Neutrophil (primary cell): ENCODE data around the gene PARK7.

Experiments used
- H3K27ac ChIP-seq: fragments of 200-600 bp; sonication (generic); 2 replicates; pipeline ENCODE4 v1.5.1; 2016; ENCODE audit warnings: mild to moderate bottlenecking, moderate library complexity
- H3K27me3 ChIP-seq: fragments of 200-600 bp; sonication (generic); 2 replicates; pipeline ENCODE4 v1.6.0; 2016; ENCODE audit warnings: mild to moderate bottlenecking
- H3K36me3 ChIP-seq: fragments of 200-600 bp; sonication (generic); 2 replicates; pipeline ENCODE4 v1.5.1; 2017
- H3K4me1 ChIP-seq, 2 experiments: fragments of 200-600 bp in 1 of 2; sonication (generic) in 1 of 2; 1 replicate in 1 of 2; 2 replicates in 1 of 2; pipeline versions ENCODE4 v1.5.1 to v1.6.1; 2013 to 2016; ENCODE audit warnings: low read depth in 1 of 2, low read length in 1 of 2, mild to moderate bottlenecking in 1 of 2, moderate library complexity in 1 of 2; ENCODE audit not compliant: control insufficient read depth in 1 of 2, insufficient read depth in 1 of 2
- H3K4me3 ChIP-seq, 2 experiments: fragments of 200-600 bp in 1 of 2; sonication (generic) in 1 of 2; 1 replicate in 1 of 2; 2 replicates in 1 of 2; pipeline ENCODE4 v1.5.1; 2013 to 2016; ENCODE audit warnings: low read depth in 1 of 2, low read length in 1 of 2, mild to moderate bottlenecking in 1 of 2, moderate library complexity in 1 of 2
- H3K9me3 ChIP-seq: fragments of 200-600 bp; sonication (generic); 2 replicates; pipeline ENCODE4 v1.5.1; 2016
- TF ChIP-seq, protein P1 (sequence below): fragments of 200-600 bp; sonication (generic); IDR thresholded peaks from 2 replicates; pipeline ENCODE4 v1.5.1; 2016; ENCODE audit warnings: antibody characterized with exemption

PARK7 gene

DNA sequence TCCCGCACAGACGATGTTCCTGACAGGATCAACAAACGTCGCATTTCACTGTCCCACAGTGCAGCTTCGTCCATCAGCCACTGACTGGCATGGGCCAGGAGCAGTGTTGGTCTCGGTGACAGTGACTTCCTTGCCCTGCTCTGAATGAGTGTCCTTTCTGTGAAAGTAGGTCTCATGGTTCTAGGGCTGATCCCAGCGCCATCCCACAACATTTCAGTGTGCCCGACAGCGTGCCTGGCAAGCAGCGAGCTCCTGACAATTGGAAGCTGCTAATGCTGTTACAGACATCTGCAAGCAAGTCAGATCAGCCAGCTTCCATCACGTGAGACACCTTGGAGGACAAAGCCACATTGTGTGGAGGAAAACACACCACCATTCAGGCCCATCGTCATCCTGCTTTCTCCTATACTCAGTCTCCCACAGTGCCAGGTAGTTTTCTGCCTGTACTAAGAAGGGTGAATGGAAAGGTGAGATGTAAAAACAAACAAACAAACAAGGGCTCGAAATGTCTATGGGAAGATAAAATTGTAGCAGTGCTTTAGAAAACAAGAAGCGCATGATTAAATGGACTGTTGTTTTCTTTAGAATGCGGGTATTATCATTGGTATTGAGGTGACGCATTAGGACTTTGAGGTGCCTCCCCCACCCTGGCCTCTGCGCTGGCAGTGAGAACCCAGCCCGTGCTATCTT, 42.7 kb downstream of the PARK7 start:
- H3K27ac ChIP-seq = no peak overlapping the region
- H3K27me3 ChIP-seq = no peaks in the 10 kb centered on the region
- no peaks in the 10 kb centered on the region for H3K4me1 ChIP-seq
- H3K4me3 ChIP-seq = no peak overlapping the region
- no peaks in the 10 kb centered on the region for H3K36me3 ChIP-seq
- H3K9me3 ChIP-seq = no peaks in the 10 kb centered on the region
- TF ChIP-seq, protein P1, sequence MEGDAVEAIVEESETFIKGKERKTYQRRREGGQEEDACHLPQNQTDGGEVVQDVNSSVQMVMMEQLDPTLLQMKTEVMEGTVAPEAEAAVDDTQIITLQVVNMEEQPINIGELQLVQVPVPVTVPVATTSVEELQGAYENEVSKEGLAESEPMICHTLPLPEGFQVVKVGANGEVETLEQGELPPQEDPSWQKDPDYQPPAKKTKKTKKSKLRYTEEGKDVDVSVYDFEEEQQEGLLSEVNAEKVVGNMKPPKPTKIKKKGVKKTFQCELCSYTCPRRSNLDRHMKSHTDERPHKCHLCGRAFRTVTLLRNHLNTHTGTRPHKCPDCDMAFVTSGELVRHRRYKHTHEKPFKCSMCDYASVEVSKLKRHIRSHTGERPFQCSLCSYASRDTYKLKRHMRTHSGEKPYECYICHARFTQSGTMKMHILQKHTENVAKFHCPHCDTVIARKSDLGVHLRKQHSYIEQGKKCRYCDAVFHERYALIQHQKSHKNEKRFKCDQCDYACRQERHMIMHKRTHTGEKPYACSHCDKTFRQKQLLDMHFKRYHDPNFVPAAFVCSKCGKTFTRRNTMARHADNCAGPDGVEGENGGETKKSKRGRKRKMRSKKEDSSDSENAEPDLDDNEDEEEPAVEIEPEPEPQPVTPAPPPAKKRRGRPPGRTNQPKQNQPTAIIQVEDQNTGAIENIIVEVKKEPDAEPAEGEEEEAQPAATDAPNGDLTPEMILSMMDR = no peak

DNA sequence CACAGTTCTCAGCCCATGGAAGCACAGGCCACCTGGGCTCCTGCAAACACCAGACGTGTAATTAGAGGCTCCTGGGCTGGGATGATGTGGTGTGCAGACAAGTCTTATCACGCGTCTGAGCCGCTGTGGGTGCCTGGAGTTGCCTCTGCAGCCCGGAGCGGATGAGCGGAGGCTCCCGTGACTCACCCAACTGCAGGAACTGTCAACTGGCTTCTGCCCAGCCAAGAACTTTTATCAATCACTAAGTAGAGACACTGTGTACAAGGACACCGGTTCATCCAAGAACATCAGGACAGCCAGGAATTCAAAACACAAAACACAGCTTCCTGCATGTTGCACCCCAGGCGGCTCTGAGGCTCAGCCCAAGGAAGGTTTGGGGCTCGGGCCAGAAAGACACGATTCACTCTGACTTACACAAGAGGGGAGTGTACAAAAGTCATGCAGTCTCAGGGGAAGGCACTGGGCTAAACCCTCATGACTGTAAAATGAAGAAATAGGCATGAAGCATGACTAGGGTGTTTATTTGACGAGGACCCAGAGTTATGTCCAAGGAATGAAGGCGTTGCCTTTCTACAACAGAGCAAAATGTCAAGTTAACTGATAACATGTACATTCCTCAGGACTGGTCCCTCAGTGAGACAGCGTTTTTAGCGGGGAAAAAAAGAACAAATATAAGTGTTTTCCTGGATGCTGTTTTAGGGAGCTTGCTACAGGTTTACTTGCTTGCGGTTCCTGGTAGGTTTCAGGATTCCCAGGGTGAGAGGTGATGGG, 43.5 kb downstream of the PARK7 start:
- H3K27me3 ChIP-seq = no peaks in the 10 kb centered on the region
- no peaks in the 10 kb centered on the region for H3K9me3 ChIP-seq
- TF ChIP-seq, protein P1 = no peak
- H3K4me3 ChIP-seq = no peak overlapping the region
- no peaks in the 10 kb centered on the region for H3K4me1 ChIP-seq
- no peak overlapping the region for H3K27ac ChIP-seq
- no peaks in the 10 kb centered on the region for H3K36me3 ChIP-seq

- H3K27me3 ChIP-seq = no peaks in the 10 kb centered on the region
- no peak overlapping the region for H3K4me3 ChIP-seq
- no peak overlapping the region for H3K27ac ChIP-seq
- no peaks in the 10 kb centered on the region for H3K4me1 ChIP-seq
- TF ChIP-seq, protein P1 = no peak
- H3K9me3 ChIP-seq = no peaks in the 10 kb centered on the region
- H3K36me3 ChIP-seq = no peaks in the 10 kb centered on the region
Measured at GRCh38 chr1:8006037-8006963, 44.8 kb downstream of the PARK7 start.

GRCh38 chr1:8009043-8010002, 47.8 kb downstream of the PARK7 start:
- Histone ChIP-seq H3K9me3 (no peaks in the 10 kb centered on the region), H3K27ac (no peak overlapping the region), H3K27me3 (peaks cover 3% of the 10 kb centered on the region), H3K4me3 (no peak overlapping the region), H3K4me1 (no peaks in the 10 kb centered on the region), H3K36me3 (no peaks in the 10 kb centered on the region)
- TF ChIP-seq, protein P1 = no peak
